Measurements from ENCODE around the gene PTRH2. TPM values are rescaled to one million over a fixed set of nuclear protein-coding genes. Genes with fewer than 3 reads are reported as not detected.
A peak's percentile ranks its signal among the peaks of the same experiment; 100 is the strongest.
"Not testable (repeated sequence)": the region's sequence is repeated elsewhere in the genome, so short reads cannot be mapped to it uniquely, and the experiment has no call there.

Gene PTRH2
- total RNA-seq = 10 to 100 TPM in 1 of 2 donors, 1 to 10 TPM in 1; 8.9 to 30.0 TPM

DNA sequence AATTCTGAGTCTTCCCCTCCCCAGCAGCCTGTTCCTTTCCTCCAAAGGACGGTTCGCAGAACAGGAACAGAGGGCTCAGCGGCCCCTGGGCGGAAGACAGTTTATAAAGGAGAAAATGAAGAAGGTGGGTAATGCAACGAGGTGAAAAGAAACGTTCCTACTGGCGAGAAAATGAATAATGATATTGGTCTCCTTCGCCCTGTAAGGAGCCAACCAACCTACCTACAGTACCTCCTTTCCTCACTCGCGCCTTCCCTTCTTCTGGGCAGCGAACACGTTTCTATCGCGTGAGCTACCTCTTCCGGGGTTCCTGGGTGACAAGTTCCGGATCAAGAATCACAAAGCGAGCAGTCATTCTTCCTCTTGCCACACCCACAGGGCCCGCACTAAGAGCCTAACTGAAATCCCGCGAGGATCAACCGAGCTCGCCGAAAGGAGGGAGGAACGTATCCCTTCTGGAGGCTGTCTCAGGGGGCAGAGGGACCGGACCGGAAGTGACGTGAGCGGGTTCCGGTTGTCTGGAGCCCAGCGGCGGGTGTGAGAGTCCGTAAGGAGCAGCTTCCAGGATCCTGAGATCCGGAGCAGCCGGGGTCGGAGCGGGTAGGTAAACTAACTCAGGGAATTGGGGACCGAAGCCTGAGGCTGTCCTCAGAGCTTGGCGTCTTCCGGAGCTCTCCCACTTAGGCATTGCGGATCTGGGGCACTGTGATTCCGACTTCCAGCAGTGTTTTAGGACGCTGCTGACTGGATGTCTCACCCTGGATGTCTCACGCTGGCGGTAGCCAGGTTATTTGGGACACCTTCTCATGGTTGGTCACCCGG, at the start of gene PTRH2, which contains the start of gene VMP1:
PTRH2 (minus strand) TSS at position 282 of the 822 bp plus-strand sequence. CDS start 9,452 bp downstream, outside the sequence.
VMP1 (plus strand) TSS at position 506 of the 822 bp plus-strand sequence. CDS start 23,793 bp downstream, outside the sequence.
- peak; percentile 95 for DNase-seq (ENCODE audit: low spot score)
- no peaks in the 10 kb centered on the region for H3K36me3 ChIP-seq
- H3K4me3 ChIP-seq = peak within 1 kb of the TSS; percentile 88
- peak; percentile 100 for ATAC-seq (ENCODE audit: insufficient number of reproducible peaks, low FRiP score, low read depth)
- no peaks in the 10 kb centered on the region for H3K9me3 ChIP-seq
- peak within 1 kb of the TSS; percentile 93 for H3K27ac ChIP-seq
- peaks cover 12 to 30% of the 10 kb centered on the region in 2 donors for H3K4me1 ChIP-seq (ENCODE audit: control insufficient read depth in 1 of 2, low read depth in 2 of 2)
- no peaks in the 10 kb centered on the region for H3K27me3 ChIP-seq (replicated peaks; ENCODE audit: insufficient read depth)
- TF ChIP-seq, protein P1, sequence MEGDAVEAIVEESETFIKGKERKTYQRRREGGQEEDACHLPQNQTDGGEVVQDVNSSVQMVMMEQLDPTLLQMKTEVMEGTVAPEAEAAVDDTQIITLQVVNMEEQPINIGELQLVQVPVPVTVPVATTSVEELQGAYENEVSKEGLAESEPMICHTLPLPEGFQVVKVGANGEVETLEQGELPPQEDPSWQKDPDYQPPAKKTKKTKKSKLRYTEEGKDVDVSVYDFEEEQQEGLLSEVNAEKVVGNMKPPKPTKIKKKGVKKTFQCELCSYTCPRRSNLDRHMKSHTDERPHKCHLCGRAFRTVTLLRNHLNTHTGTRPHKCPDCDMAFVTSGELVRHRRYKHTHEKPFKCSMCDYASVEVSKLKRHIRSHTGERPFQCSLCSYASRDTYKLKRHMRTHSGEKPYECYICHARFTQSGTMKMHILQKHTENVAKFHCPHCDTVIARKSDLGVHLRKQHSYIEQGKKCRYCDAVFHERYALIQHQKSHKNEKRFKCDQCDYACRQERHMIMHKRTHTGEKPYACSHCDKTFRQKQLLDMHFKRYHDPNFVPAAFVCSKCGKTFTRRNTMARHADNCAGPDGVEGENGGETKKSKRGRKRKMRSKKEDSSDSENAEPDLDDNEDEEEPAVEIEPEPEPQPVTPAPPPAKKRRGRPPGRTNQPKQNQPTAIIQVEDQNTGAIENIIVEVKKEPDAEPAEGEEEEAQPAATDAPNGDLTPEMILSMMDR (IDR thresholded peaks at IDR 0.05) = no peak

DNA sequence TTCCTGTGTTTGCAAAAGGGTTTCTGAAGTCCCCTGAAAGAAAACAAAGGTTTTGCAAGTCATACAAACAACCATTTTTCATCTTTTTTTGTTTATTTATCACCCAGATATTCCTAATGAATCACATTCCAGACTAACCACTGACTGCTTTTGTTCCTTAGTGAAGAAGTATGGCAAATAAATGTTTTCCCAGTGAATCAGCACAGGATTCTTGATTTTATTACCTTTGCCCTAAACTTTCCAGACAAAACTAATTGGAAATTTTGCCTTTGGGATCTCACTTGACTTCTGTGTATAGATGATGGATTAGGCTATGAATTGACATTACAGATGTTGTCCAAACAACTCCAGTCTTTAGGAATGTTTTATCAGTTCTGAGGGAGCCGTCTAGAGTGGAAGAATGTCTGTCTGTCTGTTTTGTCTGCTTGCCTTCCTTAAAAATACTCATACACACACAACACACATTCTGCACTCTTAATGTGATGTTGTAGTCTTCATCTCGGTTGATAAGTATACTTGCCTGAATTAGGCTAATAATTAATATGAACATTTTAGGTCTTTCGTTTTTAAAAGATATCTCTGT, 49.1 kb upstream of the PTRH2 start:
- ATAC-seq (ENCODE audit: insufficient number of reproducible peaks, low FRiP score, low read depth) (no peak), DNase-seq (ENCODE audit: low spot score) (no peak)
- Histone ChIP-seq H3K4me1 (ENCODE audit: control insufficient read depth in 1 of 2, low read depth in 2 of 2) (peaks cover 31 to 41% of the 10 kb centered on the region in 2 donors), H3K27ac (peak overlapping the region; percentile 64 to 68), H3K27me3 (replicated peaks; ENCODE audit: insufficient read depth) (no peaks in the 10 kb centered on the region), H3K4me3 (peak overlapping the region; percentile 16), H3K9me3 (no peaks in the 10 kb centered on the region), H3K36me3 (no peaks in the 10 kb centered on the region)
- TF ChIP-seq, protein P1 (IDR thresholded peaks at IDR 0.05) = no peak

DNA sequence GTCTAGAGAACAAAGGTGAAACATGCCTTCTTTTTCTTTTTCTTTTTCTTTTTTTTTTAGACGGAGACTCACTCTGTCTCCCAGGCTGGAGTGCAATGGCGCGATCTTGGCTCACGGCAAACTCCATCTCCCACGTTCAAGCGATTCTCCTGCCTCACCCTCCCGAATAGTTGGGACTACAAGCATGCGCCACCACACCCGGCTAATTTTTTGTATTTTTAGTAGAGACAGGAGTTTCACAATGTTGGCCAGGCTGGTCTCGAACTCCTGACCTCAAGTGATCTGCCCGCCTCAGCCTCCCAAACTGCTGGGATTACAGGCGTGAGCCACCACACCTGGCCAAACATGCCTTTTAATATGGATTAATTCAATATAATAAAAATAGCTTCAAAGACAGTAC, 47.8 kb upstream of the PTRH2 start:
- H3K36me3 ChIP-seq; H3K9me3 ChIP-seq; H3K27me3 ChIP-seq (replicated peaks; ENCODE audit: insufficient read depth); ATAC-seq (ENCODE audit: insufficient number of reproducible peaks, low FRiP score, low read depth); H3K4me3 ChIP-seq; DNase-seq (ENCODE audit: low spot score): not testable (repeated sequence)
- Histone ChIP-seq H3K4me1 (ENCODE audit: control insufficient read depth in 1 of 2, low read depth in 2 of 2) (peaks cover 31 to 41% of the 10 kb centered on the region in 2 donors), H3K27ac (peak overlapping the region; percentile 64 to 68)

DNA sequence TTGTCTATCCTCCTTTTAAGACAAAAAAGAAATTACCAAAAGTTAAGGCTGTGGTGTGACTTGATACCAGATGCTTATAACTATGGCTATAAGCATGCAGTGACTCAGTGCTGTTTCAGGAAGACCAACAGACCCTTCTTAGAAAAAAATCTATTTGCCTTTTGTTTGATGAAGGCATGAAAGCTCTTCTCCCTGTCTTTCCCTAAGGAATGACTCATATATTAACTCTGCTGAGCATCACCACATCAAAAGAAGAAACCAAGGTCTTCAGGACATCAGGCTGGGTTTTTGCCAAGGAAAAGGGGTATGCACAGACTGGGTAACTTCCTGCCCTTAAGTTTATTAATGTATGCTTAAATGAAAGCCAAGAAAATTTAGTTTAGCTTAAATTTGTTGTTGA, 47.3 kb upstream of the PTRH2 start:
- Histone ChIP-seq H3K27me3 (replicated peaks; ENCODE audit: insufficient read depth) (no peaks in the 10 kb centered on the region), H3K4me1 (ENCODE audit: control insufficient read depth in 1 of 2, low read depth in 2 of 2) (peaks cover 31 to 41% of the 10 kb centered on the region in 2 donors), H3K9me3 (no peaks in the 10 kb centered on the region), H3K27ac (peak overlapping the region; percentile 64 to 68), H3K4me3 (peak overlapping the region; percentile 57), H3K36me3 (no peaks in the 10 kb centered on the region)
- TF ChIP-seq, protein P1 (IDR thresholded peaks at IDR 0.05) = no peak
- DNase-seq (ENCODE audit: low spot score) (no peak), ATAC-seq (ENCODE audit: insufficient number of reproducible peaks, low FRiP score, low read depth) (no peak)

DNA sequence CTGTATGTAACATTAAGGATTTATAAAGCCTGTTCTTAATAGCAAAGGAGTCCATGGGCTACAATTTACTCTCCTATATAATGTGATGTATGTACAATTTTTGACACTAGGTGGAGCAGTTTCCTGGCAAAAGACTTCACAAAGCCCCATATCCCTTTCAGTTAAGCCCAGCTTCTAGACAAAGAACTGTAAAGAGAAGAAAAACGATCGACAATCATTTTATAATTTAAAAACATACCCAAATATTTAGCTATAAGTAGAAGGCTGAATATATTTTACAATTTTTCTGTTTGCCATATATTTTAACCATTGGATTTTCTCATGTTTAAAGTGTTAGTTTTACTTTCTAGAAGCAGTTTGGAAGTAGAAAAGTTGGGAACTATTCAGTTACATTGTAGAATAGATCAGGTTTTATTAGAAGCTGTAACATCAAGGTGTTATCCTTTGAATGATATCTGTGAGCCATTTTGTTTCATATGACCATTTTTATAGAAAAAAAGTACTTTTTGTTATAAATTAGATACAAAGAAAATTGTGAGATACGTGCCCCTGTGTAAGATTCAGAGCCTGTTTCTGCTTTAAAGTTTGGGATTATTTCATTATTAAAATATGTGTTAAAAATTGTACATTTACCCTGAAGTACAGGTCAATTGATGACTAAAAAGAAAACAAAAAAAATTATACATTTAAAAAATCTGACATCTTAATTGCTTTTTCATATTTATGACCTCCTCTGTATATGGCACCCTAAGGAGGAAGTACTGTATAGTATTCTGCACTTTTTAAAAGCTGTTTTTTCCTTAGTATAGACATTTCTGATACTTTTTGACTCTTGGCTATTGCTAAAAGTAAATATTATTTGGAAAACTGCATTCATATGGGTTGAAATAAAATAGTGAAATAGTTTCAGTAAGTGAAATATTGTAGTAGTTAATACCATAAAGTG, 46.6 kb upstream of the PTRH2 start:
- Histone ChIP-seq H3K4me3 (peak overlapping the region; percentile 57), H3K36me3 (no peaks in the 10 kb centered on the region), H3K4me1 (ENCODE audit: control insufficient read depth in 1 of 2, low read depth in 2 of 2) (peaks cover 31 to 41% of the 10 kb centered on the region in 2 donors), H3K9me3 (no peaks in the 10 kb centered on the region), H3K27ac (peak overlapping the region; percentile 13 to 68), H3K27me3 (replicated peaks; ENCODE audit: insufficient read depth) (no peaks in the 10 kb centered on the region)
- DNase-seq (ENCODE audit: low spot score) = no peak
- peak; percentile 70 for ATAC-seq (ENCODE audit: insufficient number of reproducible peaks, low FRiP score, low read depth)
- TF ChIP-seq, protein P1 (IDR thresholded peaks at IDR 0.05) = peak; percentile 66
